Neural cell (in vitro differentiated cells): ENCODE measurements around the gene IL1A. TPM values are rescaled to one million over a fixed set of nuclear protein-coding genes. Genes with fewer than 3 reads are reported as not detected.

Experiments used
- H2AFZ ChIP-seq: fragments of 200-600, 300-800 bp; sonication (generic), shearing (Covaris generic); 2 replicates; pipeline ENCODE4 v1.6.0; 2014; ENCODE audit warnings: low read depth, mild to moderate bottlenecking, antibody characterized with exemption, low read length, moderate library complexity
- H3F3A ChIP-seq: fragments of 200-600 bp; shearing (Covaris generic); 2 replicates; pipeline ENCODE4 v1.6.1; 2016; ENCODE audit warnings: mild to moderate bottlenecking, moderate library complexity, mixed read lengths, antibody characterized with exemption, low read length; ENCODE audit not compliant: insufficient read depth, poor library complexity, severe bottlenecking
- H3K27ac ChIP-seq: fragments of 200-600, 300-800 bp; sonication (generic), shearing (Covaris generic); 2 replicates; pipeline ENCODE4 v1.5.1; 2014; ENCODE audit warnings: mild to moderate bottlenecking, low read length, moderate library complexity
- H3K27me3 ChIP-seq: fragments of 300-800, 200-600 bp; sonication (generic), shearing (Covaris generic); 2 replicates; pipeline ENCODE4 v1.6.0; 2014; ENCODE audit warnings: mild to moderate bottlenecking, low read depth, low read length, moderate library complexity; ENCODE audit not compliant: insufficient read depth
- H3K36me3 ChIP-seq: fragments of 300-800, 200-600 bp; sonication (generic), shearing (Covaris generic); 2 replicates; pipeline ENCODE4 v1.5.1; 2014; ENCODE audit warnings: mild to moderate bottlenecking, antibody characterized with exemption, low read length, moderate library complexity; ENCODE audit not compliant: insufficient read depth
- H3K4me2 ChIP-seq: fragments of 300-800, 200-600 bp; sonication (generic), shearing (Covaris generic); 2 replicates; pipeline ENCODE4 v1.6.0; 2014; ENCODE audit warnings: mild to moderate bottlenecking, low read length
- H3K4me3 ChIP-seq: fragments of 300-800, 200-600 bp; sonication (generic), shearing (Covaris generic); 2 replicates; pipeline ENCODE4 v1.5.1; 2014; ENCODE audit warnings: mild to moderate bottlenecking, low read length, moderate library complexity
- H3K79me2 ChIP-seq: fragments of 200-600 bp; shearing (Covaris generic); replicated peaks from 2 replicates; pipeline ENCODE4 v1.6.0; 2014; ENCODE audit warnings: mild to moderate bottlenecking, low read length, moderate library complexity; ENCODE audit not compliant: insufficient read depth
- H3K9ac ChIP-seq: fragments of 300-800, 200-600 bp; sonication (generic), shearing (Covaris generic); 2 replicates; pipeline ENCODE4 v1.6.1; 2016; ENCODE audit warnings: mild to moderate bottlenecking, low read length, mixed read lengths
- H3K9me2 ChIP-seq: fragments of 200-600 bp; shearing (Covaris generic); 2 replicates; pipeline ENCODE4 v1.6.1; 2016; ENCODE audit warnings: mild to moderate bottlenecking, low read length, mixed read lengths; ENCODE audit not compliant: insufficient read depth
- H3K9me3 ChIP-seq: fragments of 200-600, 300-800 bp; sonication (generic), shearing (Covaris generic); 2 replicates; pipeline ENCODE4 v1.6.1; 2016; ENCODE audit warnings: mild to moderate bottlenecking, mixed run types, low read length, moderate library complexity, mixed read lengths
- H4K20me1 ChIP-seq: fragments of 200-600 bp; shearing (Covaris generic); 2 replicates; pipeline ENCODE4 v1.6.1; 2016; ENCODE audit warnings: mild to moderate bottlenecking, mixed run types; ENCODE audit not compliant: insufficient read depth
- CTCF ChIP-seq: fragments of 450-650 bp; IDR thresholded peaks from 2 replicates; pipeline ENCODE4 v1.5.1; 2014; ENCODE audit warnings: antibody characterized with exemption, mild to moderate bottlenecking, moderate library complexity; ENCODE audit not compliant: poor library complexity, severe bottlenecking
- EP300 ChIP-seq: fragments of 450-650 bp; conservative IDR thresholded peaks from 2 replicates; pipeline ENCODE4 v1.6.1; 2014; ENCODE audit warnings: antibody characterized with exemption, mild to moderate bottlenecking, moderate library complexity; ENCODE audit not compliant: poor library complexity, severe bottlenecking
- EZH2 ChIP-seq: fragments of 200-600, 300-800 bp; shearing (Covaris generic), sonication (generic); IDR thresholded peaks from 2 replicates; pipeline ENCODE4 v1.6.1; 2014; ENCODE audit warnings: antibody characterized with exemption, low read length, borderline replicate concordance, mild to moderate bottlenecking; ENCODE audit not compliant: insufficient read depth, poor library complexity, severe bottlenecking
- MXI1 ChIP-seq: fragments of 450-650 bp; conservative IDR thresholded peaks from 2 replicates; pipeline ENCODE4 v1.6.1; 2014; ENCODE audit warnings: antibody characterized with exemption, mild to moderate bottlenecking; ENCODE audit not compliant: poor library complexity, severe bottlenecking
- POLR2AphosphoS5 ChIP-seq: IDR thresholded peaks from 2 replicates; pipeline ENCODE4 v1.6.1; 2012
- RAD21 ChIP-seq: fragments of 450-650 bp; conservative IDR thresholded peaks from 2 replicates; pipeline ENCODE4 v1.6.1; 2014; ENCODE audit warnings: antibody characterized with exemption, mild to moderate bottlenecking, moderate library complexity
- SMC3 ChIP-seq: fragments of 450-650 bp; conservative IDR thresholded peaks from 2 replicates; pipeline ENCODE4 v1.6.1; 2014; ENCODE audit warnings: antibody characterized with exemption, mild to moderate bottlenecking, moderate library complexity; ENCODE audit not compliant: poor library complexity
- TAF1 ChIP-seq: IDR thresholded peaks from 2 replicates; pipeline ENCODE4 v1.6.1; 2012; ENCODE audit warnings: low read depth
- polyA plus RNA-seq: library from polyadenylated mRNA; depleted of rRNA; stranded (reverse); fragments of >200 nt; gene quantifications from 2 replicates; pipeline ENCODE4 v1.2.3, GENCODE V29; 2014
- TF ChIP-seq, protein P1 (sequence below): IDR thresholded peaks from 2 replicates; pipeline ENCODE4 v1.6.1; 2012; ENCODE audit warnings: borderline replicate concordance

IL1A gene
- polyA plus RNA-seq, 1 donor from 2014 or later = 0.14 TPM

DNA sequence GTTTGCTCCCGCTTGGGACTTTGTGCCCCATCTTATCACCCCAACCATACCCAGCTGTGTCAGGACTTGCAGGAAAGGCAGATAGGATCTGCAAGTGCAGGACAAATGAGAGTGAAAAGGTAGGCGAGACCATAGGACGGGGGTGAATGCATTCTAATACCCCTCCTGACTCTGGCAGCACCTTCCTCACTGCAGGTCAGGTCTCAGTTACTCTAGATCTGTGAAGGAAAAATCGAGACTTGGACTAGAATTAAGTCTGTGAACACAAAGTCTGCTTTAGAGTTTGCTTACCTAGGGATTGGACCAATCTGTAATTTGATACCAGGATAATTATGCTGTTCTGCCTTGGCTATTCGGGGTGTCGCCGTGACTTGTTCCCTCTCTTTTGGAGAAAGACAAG, 43.8 kb downstream of the IL1A start:
- TF ChIP-seq CTCF (no peak), EP300 (no peak), TAF1 (no peak), RAD21 (no peak), EZH2 (no peak), MXI1 (no peak), POLR2AphosphoS5 (no peak), SMC3 (no peak)
- TF ChIP-seq, protein P1, sequence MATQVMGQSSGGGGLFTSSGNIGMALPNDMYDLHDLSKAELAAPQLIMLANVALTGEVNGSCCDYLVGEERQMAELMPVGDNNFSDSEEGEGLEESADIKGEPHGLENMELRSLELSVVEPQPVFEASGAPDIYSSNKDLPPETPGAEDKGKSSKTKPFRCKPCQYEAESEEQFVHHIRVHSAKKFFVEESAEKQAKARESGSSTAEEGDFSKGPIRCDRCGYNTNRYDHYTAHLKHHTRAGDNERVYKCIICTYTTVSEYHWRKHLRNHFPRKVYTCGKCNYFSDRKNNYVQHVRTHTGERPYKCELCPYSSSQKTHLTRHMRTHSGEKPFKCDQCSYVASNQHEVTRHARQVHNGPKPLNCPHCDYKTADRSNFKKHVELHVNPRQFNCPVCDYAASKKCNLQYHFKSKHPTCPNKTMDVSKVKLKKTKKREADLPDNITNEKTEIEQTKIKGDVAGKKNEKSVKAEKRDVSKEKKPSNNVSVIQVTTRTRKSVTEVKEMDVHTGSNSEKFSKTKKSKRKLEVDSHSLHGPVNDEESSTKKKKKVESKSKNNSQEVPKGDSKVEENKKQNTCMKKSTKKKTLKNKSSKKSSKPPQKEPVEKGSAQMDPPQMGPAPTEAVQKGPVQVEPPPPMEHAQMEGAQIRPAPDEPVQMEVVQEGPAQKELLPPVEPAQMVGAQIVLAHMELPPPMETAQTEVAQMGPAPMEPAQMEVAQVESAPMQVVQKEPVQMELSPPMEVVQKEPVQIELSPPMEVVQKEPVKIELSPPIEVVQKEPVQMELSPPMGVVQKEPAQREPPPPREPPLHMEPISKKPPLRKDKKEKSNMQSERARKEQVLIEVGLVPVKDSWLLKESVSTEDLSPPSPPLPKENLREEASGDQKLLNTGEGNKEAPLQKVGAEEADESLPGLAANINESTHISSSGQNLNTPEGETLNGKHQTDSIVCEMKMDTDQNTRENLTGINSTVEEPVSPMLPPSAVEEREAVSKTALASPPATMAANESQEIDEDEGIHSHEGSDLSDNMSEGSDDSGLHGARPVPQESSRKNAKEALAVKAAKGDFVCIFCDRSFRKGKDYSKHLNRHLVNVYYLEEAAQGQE = no peak
- Histone ChIP-seq H3K9me2 (no peaks in the 10 kb centered on the region), H2AFZ (no peak overlapping the region), H3K9ac (no peak overlapping the region), H3K9me3 (no peaks in the 10 kb centered on the region), H3K36me3 (no peaks in the 10 kb centered on the region), H3K4me3 (no peak overlapping the region), H3F3A (no peaks in the 10 kb centered on the region), H3K27ac (no peak overlapping the region), H3K27me3 (no peaks in the 10 kb centered on the region), H3K4me2 (no peak overlapping the region), H4K20me1 (no peaks in the 10 kb centered on the region), H3K79me2 (no peaks in the 10 kb centered on the region)

DNA sequence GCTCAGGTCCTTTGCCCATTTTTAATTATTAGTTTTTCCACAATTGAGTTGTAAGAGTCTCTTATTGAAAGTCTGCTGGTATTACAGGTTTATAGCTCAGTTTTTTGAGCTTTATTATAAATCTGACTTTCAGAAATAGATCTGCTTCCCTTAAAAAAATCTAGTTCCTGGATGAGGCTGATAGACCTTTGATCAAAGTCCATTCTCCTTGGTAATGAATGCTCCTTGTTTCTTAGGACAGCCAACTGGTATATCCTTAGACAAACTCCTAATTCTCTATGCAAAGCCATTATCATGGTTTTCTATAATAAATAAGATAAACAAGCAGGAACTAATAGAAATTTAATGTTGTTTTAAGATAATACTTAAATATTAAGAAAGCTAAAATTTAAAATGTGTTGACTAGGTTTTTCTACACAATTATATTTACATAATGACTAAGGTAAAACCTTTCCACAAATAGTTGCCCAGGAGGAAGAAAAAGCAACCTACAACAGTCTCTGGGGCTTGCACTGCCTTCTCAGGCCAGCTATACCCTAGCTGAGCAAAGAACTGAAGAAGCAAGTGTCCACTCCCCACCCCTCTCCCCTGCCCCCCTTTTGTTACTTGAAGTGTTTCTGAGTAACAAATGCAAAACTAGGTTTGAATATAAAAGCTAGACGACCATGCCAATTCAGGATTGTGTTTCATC, 46.6 kb downstream of the IL1A start:
- no peaks in the 10 kb centered on the region for H3K9me2 ChIP-seq
- no peaks in the 10 kb centered on the region for H3K36me3 ChIP-seq
- H3K9me3 ChIP-seq = no peaks in the 10 kb centered on the region
- no peak overlapping the region for H3K4me3 ChIP-seq
- no peak overlapping the region for H3K9ac ChIP-seq
- H3K79me2 ChIP-seq = no peaks in the 10 kb centered on the region
- TF ChIP-seq CTCF = no peak
- no peak for TF ChIP-seq TAF1
- no peak for TF ChIP-seq EZH2
- no peak for TF ChIP-seq RAD21
- TF ChIP-seq MXI1 = no peak
- TF ChIP-seq, protein P1 = no peak
- TF ChIP-seq SMC3 = no peak
- TF ChIP-seq EP300 = no peak
- TF ChIP-seq POLR2AphosphoS5 = no peak
- no peak overlapping the region for H2AFZ ChIP-seq
- H3K27ac ChIP-seq = no peak overlapping the region
- H4K20me1 ChIP-seq = no peaks in the 10 kb centered on the region
- no peaks in the 10 kb centered on the region for H3F3A ChIP-seq
- no peak overlapping the region for H3K4me2 ChIP-seq
- H3K27me3 ChIP-seq = no peaks in the 10 kb centered on the region
